ENCODE data around the gene KCNC2.

The KCNC2 gene

DNA sequence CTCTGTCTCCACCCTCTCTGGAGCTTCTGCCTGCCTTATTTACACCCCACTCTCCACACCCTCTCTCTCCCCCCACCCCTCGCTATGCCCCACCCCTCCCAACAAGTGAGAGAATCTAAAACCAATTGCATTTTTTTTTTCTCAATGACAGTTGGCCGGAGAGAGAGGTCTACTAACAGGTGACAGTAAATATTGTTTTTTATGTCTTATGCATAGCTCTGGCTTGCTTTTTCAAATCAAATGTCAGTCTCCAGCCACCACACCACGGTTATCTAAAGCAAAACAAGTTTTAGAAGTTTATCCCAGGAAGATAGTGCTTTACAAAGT is at the start of gene KCNC2:
Gene KCNC2 (minus strand): TSS at position 28 of the 327 bp plus-strand sequence.
- TF ChIP-seq EZH2phosphoT487 (IDR thresholded peaks at IDR 0.05; ENCODE audit: borderline replicate concordance, low read length), result no peak
- no peak for TF ChIP-seq CTCF (IDR thresholded peaks at IDR 0.05; ENCODE audit: low read depth, low read length, poor library complexity, severe bottlenecking)
- H3K9me3 ChIP-seq (ENCODE audit: control insufficient read depth, insufficient read depth, low read length), result peaks cover 6% of the 10 kb centered on the region; the same call in 1 of the 2 replicates
- H3K4me3 ChIP-seq (ENCODE audit: low read length), result no peak within 1 kb of the TSS
- no peaks in the 10 kb centered on the region for H4K20me1 ChIP-seq (ENCODE audit: control insufficient read depth, insufficient read depth, low read depth, low read length)
- H3K27me3 ChIP-seq (ENCODE audit: control insufficient read depth, low read length), result no peaks in the 10 kb centered on the region
- H3K4me2 ChIP-seq (ENCODE audit: low read length), result no peak within 1 kb of the TSS
- H3K9me2 ChIP-seq (replicated peaks; ENCODE audit: control insufficient read depth, low read length), result no peaks in the 10 kb centered on the region
- H3K36me3 ChIP-seq (ENCODE audit: control insufficient read depth, low read length), result no peaks in the 10 kb centered on the region
- H3F3A ChIP-seq (ENCODE audit: control insufficient read depth, insufficient read depth), result no peaks in the 10 kb centered on the region
- H3K27ac ChIP-seq (ENCODE audit: low read depth, low read length), result no peak within 1 kb of the TSS
- H3K79me2 ChIP-seq (ENCODE audit: control insufficient read depth, low read length), result no peaks in the 10 kb centered on the region
- H3K4me1 ChIP-seq (ENCODE audit: control insufficient read depth, low read length), result no peaks in the 10 kb centered on the region

DNA sequence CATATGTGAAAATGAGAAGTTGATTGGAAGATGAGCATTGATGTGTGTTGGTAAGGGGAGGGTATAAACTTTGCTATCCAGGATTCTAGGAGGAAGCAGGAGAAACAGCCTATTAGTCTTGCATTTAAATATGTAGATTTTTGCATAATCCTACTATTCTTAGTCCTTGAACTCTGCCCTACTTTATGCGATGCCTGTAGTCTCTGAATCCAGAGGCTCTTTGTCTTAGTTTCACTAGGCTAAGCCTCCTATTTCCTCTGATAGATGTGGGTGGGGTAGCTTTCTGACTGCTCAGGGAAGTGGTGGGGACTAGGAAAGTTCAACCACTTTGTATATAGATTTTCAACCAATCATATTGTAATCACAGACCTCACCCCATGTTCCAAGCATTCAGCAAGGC is 49.5 kb upstream of the KCNC2 start:
- no peaks in the 10 kb centered on the region for H3K79me2 ChIP-seq (ENCODE audit: control insufficient read depth, low read length)
- H3F3A ChIP-seq (ENCODE audit: control insufficient read depth, insufficient read depth), result no peaks in the 10 kb centered on the region
- no peaks in the 10 kb centered on the region for H3K9me2 ChIP-seq (replicated peaks; ENCODE audit: control insufficient read depth, low read length)
- H3K4me3 ChIP-seq (ENCODE audit: low read length), result no peak overlapping the region
- H3K9me3 ChIP-seq (ENCODE audit: control insufficient read depth, insufficient read depth, low read length), result no peaks in the 10 kb centered on the region
- H3K27ac ChIP-seq (ENCODE audit: low read depth, low read length), result no peak overlapping the region
- no peaks in the 10 kb centered on the region for H3K27me3 ChIP-seq (ENCODE audit: control insufficient read depth, low read length)
- no peaks in the 10 kb centered on the region for H3K36me3 ChIP-seq (ENCODE audit: control insufficient read depth, low read length)
- no peaks in the 10 kb centered on the region for H4K20me1 ChIP-seq (ENCODE audit: control insufficient read depth, insufficient read depth, low read depth, low read length)
- H3K4me1 ChIP-seq (ENCODE audit: control insufficient read depth, low read length), result no peaks in the 10 kb centered on the region
- TF ChIP-seq CTCF (IDR thresholded peaks at IDR 0.05; ENCODE audit: low read depth, low read length, poor library complexity, severe bottlenecking), result no peak
- no peak for TF ChIP-seq EZH2phosphoT487 (IDR thresholded peaks at IDR 0.05; ENCODE audit: borderline replicate concordance, low read length)
- H3K4me2 ChIP-seq (ENCODE audit: low read length), result no peak overlapping the region

- Histone ChIP-seq H3K36me3 (ENCODE audit: control insufficient read depth, low read length) (no peaks in the 10 kb centered on the region), H3K27me3 (ENCODE audit: control insufficient read depth, low read length) (no peaks in the 10 kb centered on the region), H4K20me1 (ENCODE audit: control insufficient read depth, insufficient read depth, low read depth, low read length) (no peaks in the 10 kb centered on the region), H3K9me3 (ENCODE audit: control insufficient read depth, insufficient read depth, low read length) (no peaks in the 10 kb centered on the region), H3F3A (ENCODE audit: control insufficient read depth, insufficient read depth) (no peaks in the 10 kb centered on the region), H3K9me2 (replicated peaks; ENCODE audit: control insufficient read depth, low read length) (no peaks in the 10 kb centered on the region), H3K27ac (ENCODE audit: low read depth, low read length) (no peak overlapping the region), H3K4me1 (ENCODE audit: control insufficient read depth, low read length) (no peaks in the 10 kb centered on the region), H3K79me2 (ENCODE audit: control insufficient read depth, low read length) (no peaks in the 10 kb centered on the region), H3K4me2 (ENCODE audit: low read length) (no peak overlapping the region), H3K4me3 (ENCODE audit: low read length) (no peak overlapping the region)
- TF ChIP-seq CTCF (IDR thresholded peaks at IDR 0.05; ENCODE audit: low read depth, low read length, poor library complexity, severe bottlenecking), result no peak
- TF ChIP-seq EZH2phosphoT487 (IDR thresholded peaks at IDR 0.05; ENCODE audit: borderline replicate concordance, low read length), result no peak
Measured at GRCh38 chr12:75257510-75257909, 47.9 kb upstream of the KCNC2 start.

DNA sequence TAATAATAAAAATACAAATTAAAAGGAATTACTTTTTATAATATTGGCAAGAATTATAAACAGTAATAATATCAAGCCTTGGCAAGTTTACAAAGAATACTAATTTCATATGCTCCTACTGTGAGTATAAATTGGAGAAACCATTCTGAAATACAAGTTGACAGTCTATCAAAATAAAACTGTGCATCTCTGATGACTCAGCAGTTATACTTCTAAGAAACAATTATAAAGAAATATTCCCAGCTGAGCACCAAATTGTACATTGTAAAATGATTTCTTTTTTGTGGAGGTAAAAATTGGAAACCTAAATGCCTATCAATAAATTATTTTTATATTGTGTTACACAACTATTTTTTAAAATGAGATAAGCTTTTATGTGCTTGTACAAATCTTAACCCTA is 35.5 kb upstream of the KCNC2 start:
- no peaks in the 10 kb centered on the region for H3F3A ChIP-seq (ENCODE audit: control insufficient read depth, insufficient read depth)
- H3K36me3 ChIP-seq (ENCODE audit: control insufficient read depth, low read length), result no peaks in the 10 kb centered on the region
- H3K27me3 ChIP-seq (ENCODE audit: control insufficient read depth, low read length), result no peaks in the 10 kb centered on the region
- TF ChIP-seq EZH2phosphoT487 (IDR thresholded peaks at IDR 0.05; ENCODE audit: borderline replicate concordance, low read length) (no peak), CTCF (IDR thresholded peaks at IDR 0.05; ENCODE audit: low read depth, low read length, poor library complexity, severe bottlenecking) (no peak)
- H4K20me1 ChIP-seq (ENCODE audit: control insufficient read depth, insufficient read depth, low read depth, low read length), result no peaks in the 10 kb centered on the region
- no peak overlapping the region for H3K4me2 ChIP-seq (ENCODE audit: low read length)
- no peaks in the 10 kb centered on the region for H3K9me3 ChIP-seq (ENCODE audit: control insufficient read depth, insufficient read depth, low read length)
- no peak overlapping the region for H3K4me3 ChIP-seq (ENCODE audit: low read length)
- H3K9me2 ChIP-seq (replicated peaks; ENCODE audit: control insufficient read depth, low read length), result no peaks in the 10 kb centered on the region
- H3K27ac ChIP-seq (ENCODE audit: low read depth, low read length), result no peak overlapping the region
- H3K79me2 ChIP-seq (ENCODE audit: control insufficient read depth, low read length), result no peaks in the 10 kb centered on the region
- H3K4me1 ChIP-seq (ENCODE audit: control insufficient read depth, low read length), result no peaks in the 10 kb centered on the region
